Measurements from ENCODE around the gene LCP1.

DNA sequence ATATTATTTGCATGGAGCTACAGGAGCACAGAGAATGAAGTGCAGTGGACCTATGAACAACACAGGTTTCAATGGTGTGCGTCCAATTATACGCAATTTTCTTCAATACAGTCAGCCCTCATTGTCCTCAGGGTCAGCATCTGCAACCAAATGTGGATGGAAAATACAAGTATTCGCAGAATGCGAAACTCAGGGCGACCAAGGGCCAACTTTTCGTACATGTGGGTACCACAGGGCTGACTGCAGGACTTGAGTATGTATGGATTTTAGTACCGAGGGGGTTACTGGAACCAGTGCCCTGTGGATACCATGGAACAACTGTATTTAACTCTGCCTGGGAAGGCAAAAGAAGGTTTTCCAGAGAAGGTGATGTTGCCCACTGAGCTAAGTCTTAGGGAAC is 10.2 kb downstream of the LCP1 start:
- TF ChIP-seq, protein P1, sequence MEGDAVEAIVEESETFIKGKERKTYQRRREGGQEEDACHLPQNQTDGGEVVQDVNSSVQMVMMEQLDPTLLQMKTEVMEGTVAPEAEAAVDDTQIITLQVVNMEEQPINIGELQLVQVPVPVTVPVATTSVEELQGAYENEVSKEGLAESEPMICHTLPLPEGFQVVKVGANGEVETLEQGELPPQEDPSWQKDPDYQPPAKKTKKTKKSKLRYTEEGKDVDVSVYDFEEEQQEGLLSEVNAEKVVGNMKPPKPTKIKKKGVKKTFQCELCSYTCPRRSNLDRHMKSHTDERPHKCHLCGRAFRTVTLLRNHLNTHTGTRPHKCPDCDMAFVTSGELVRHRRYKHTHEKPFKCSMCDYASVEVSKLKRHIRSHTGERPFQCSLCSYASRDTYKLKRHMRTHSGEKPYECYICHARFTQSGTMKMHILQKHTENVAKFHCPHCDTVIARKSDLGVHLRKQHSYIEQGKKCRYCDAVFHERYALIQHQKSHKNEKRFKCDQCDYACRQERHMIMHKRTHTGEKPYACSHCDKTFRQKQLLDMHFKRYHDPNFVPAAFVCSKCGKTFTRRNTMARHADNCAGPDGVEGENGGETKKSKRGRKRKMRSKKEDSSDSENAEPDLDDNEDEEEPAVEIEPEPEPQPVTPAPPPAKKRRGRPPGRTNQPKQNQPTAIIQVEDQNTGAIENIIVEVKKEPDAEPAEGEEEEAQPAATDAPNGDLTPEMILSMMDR (IDR thresholded peaks at IDR 0.05; ENCODE audit: low read depth, low read length, poor library complexity, severe bottlenecking), result no peak
- no peak for TF ChIP-seq EZH2phosphoT487 (IDR thresholded peaks at IDR 0.05; ENCODE audit: borderline replicate concordance, low read length)

All from DOHH2 (cell line).